GM23338 (cell line): ENCODE measurements around the gene EZH1. TPM values are rescaled to one million over a fixed set of nuclear protein-coding genes. Genes with fewer than 3 reads are reported as not detected.

Experiments
- ATAC-seq: fragments of 200-7000 bp; cut with Tn5 transposase; 3 replicates; pipeline ENCODE4 v1.9.1; 2020
- DNase-seq: peaks from one replicate; pipeline ENCODE4 v3.0.0-alpha.2; 2015; ENCODE audit warnings: low spot score
- H2AFZ ChIP-seq: fragments of 200-600 bp; sonication (generic); 2 replicates; pipeline ENCODE4 v1.8.0; 2016; ENCODE audit warnings: antibody characterized with exemption, mild to moderate bottlenecking, moderate library complexity
- H3F3A ChIP-seq: fragments of 200-600 bp; sonication (generic); replicated peaks from 2 replicates; pipeline ENCODE4 v1.8.0; 2017; ENCODE audit warnings: antibody characterized with exemption, mixed run types, low read depth
- H3K27ac ChIP-seq: fragments of 200-600 bp; sonication (generic); 2 replicates; pipeline ENCODE4 v1.6.1; 2016; ENCODE audit warnings: low read depth
- H3K27me3 ChIP-seq: fragments of 200-600 bp; sonication (generic); 2 replicates; pipeline ENCODE4 v1.8.0; 2016; ENCODE audit warnings: mild to moderate bottlenecking, mixed run types, moderate library complexity; ENCODE audit not compliant: insufficient read depth
- H3K36me3 ChIP-seq: fragments of 200-600 bp; sonication (generic); 2 replicates; pipeline ENCODE4 v1.8.0; 2016; ENCODE audit warnings: mild to moderate bottlenecking; ENCODE audit not compliant: insufficient read depth
- H3K4me1 ChIP-seq: fragments of 200-600 bp; sonication (generic); 2 replicates; pipeline ENCODE4 v1.8.0; 2016; ENCODE audit warnings: mild to moderate bottlenecking, moderate library complexity; ENCODE audit not compliant: insufficient read depth
- H3K4me2 ChIP-seq: fragments of 200-600 bp; sonication (generic); 2 replicates; pipeline ENCODE4 v1.7.1; 2017; ENCODE audit warnings: mixed run types
- H3K4me3 ChIP-seq: fragments of 200-600 bp; sonication (generic); 2 replicates; pipeline ENCODE4 v1.6.1; 2016; ENCODE audit warnings: mixed run types
- H3K79me2 ChIP-seq: fragments of 200-600 bp; sonication (generic); replicated peaks from 2 replicates; pipeline ENCODE4 v1.8.0; 2017; ENCODE audit warnings: mild to moderate bottlenecking; ENCODE audit not compliant: insufficient read depth
- H3K9me2 ChIP-seq: fragments of 200-600 bp; sonication (generic); 2 replicates; pipeline ENCODE4 v1.8.0; 2017; ENCODE audit not compliant: insufficient read depth
- H4K20me1 ChIP-seq: fragments of 200-600 bp; sonication (generic); replicated peaks from 2 replicates; pipeline ENCODE4 v1.8.0; 2017; ENCODE audit warnings: mild to moderate bottlenecking; ENCODE audit not compliant: insufficient read depth
- H3K27ac Mint-ChIP-seq: 2 replicates; pipeline ENCODE4 v1.8.0; 2020; ENCODE audit warnings: inconsistent platforms, mild to moderate bottlenecking, moderate library complexity, mixed read lengths
- H3K27me3 Mint-ChIP-seq: 3 replicates; pipeline ENCODE4 v1.8.0; 2022; ENCODE audit warnings: low read depth, mild to moderate bottlenecking, moderate library complexity, mixed read lengths, inconsistent platforms; ENCODE audit not compliant: insufficient read depth, poor library complexity
- H3K36me3 Mint-ChIP-seq: 3 replicates; pipeline ENCODE4 v1.8.0; 2021; ENCODE audit warnings: low read depth, mild to moderate bottlenecking, inconsistent platforms, moderate library complexity, mixed read lengths
- H3K4me1 Mint-ChIP-seq: 3 replicates; pipeline ENCODE4 v1.8.0; 2020; ENCODE audit warnings: mild to moderate bottlenecking, inconsistent platforms, mixed read lengths
- H3K4me3 Mint-ChIP-seq: 3 replicates; pipeline ENCODE4 v1.8.0; 2021; ENCODE audit warnings: moderate library complexity, mild to moderate bottlenecking, inconsistent platforms, mixed read lengths
- H3K9me3 Mint-ChIP-seq: 3 replicates; pipeline ENCODE4 v1.8.0; 2020; ENCODE audit warnings: moderate library complexity, mild to moderate bottlenecking, inconsistent platforms, mixed read lengths
- CTCF ChIP-seq, 2 experiments: fragments of 200-600 bp in 1 of 2; sonication (generic) in 1 of 2; conservative IDR thresholded peaks; 2 replicates each; pipeline versions ENCODE4 v1.5.1 to v1.6.1; 2016 to 2017; ENCODE audit warnings: antibody characterized with exemption in 2 of 2, low read depth in 2 of 2, mild to moderate bottlenecking in 2 of 2, moderate library complexity in 1 of 2
- EZH2 ChIP-seq: fragments of 200-600 bp; sonication (generic); IDR thresholded peaks from one replicate; pipeline ENCODE4 v1.8.0; 2017; ENCODE audit warnings: antibody characterized with exemption, mild to moderate bottlenecking, low read depth; ENCODE audit not compliant: unreplicated experiment
- NANOG ChIP-seq: IDR thresholded peaks from 2 replicates; pipeline ENCODE4 v1.6.1; 2016; ENCODE audit warnings: antibody characterized with exemption, borderline replicate concordance
- REST ChIP-seq: IDR thresholded peaks from one replicate; pipeline ENCODE4 v1.6.1; 2018; ENCODE audit warnings: antibody characterized with exemption; ENCODE audit not compliant: unreplicated experiment
- STAT1 ChIP-seq: IDR thresholded peaks from one replicate; pipeline ENCODE4 v1.6.1; 2016; ENCODE audit warnings: antibody characterized with exemption; ENCODE audit not compliant: unreplicated experiment
- ZNF114 ChIP-seq: fragments of 250-450 bp; sonication (Bioruptor Pico); IDR thresholded peaks from 2 replicates; pipeline ENCODE4 v1.5.0; 2020; ENCODE audit warnings: mild to moderate bottlenecking, moderate library complexity
- ZNF331 ChIP-seq: fragments of 250-450 bp; sonication (Bioruptor Pico); IDR thresholded peaks from 2 replicates; pipeline ENCODE4 v1.5.0; 2020; ENCODE audit warnings: low read depth, mild to moderate bottlenecking, moderate library complexity
- polyA plus RNA-seq: library from polyadenylated mRNA; unstranded; fragments of >200 nt; fragmentation: Nextera tagmentation; extraction: Ambion mirVana; gene quantifications from 2 replicates; pipeline ENCODE4 v1.2.1, GENCODE V29; 2016
- total RNA-seq: library from RNA; depleted of rRNA; stranded (reverse); fragments of >200 nt; shearing (Covaris generic); gene quantifications from 2 replicates; pipeline ENCODE4 v1.2.3, GENCODE V29; 2014

EZH1 gene
- total and polyA plus RNA-seq, 2 experiments from 2014 or later: 16.9 to 18.0 TPM

- Histone ChIP-seq H3K4me3 (peak overlapping the region; percentile 92), H3K4me1 (peaks cover 41% of the 10 kb centered on the region), H3K9me2 (no peaks in the 10 kb centered on the region), H2AFZ (no peak overlapping the region), H3K4me2 (peak overlapping the region; percentile 98), H3K27me3 (peaks cover 63% of the 10 kb centered on the region), H4K20me1 (0 out of 2 replicates have a peak, but pooled peaks cover 5% of the 10 kb centered on the region), H3K27ac (no peak overlapping the region), H3F3A (peaks cover 32% of the 10 kb centered on the region), H3K79me2 (peaks cover 7% of the 10 kb centered on the region; the same call in 1 of the 2 replicates), H3K36me3 (no peaks in the 10 kb centered on the region; the same call in 1 of the 2 replicates)
- Mint-ChIP-seq H3K27me3 (peaks cover 63% of the 10 kb centered on the region), H3K4me3 (peak overlapping the region; percentile 66), H3K4me1 (peaks cover 41% of the 10 kb centered on the region), H3K36me3 (peaks cover 22% of the 10 kb centered on the region), H3K27ac (no peak overlapping the region), H3K9me3 (no peaks in the 10 kb centered on the region)
- ATAC-seq: peak; percentile 18
- peak; percentile 91 for DNase-seq
- TF ChIP-seq EZH2 (no peak), REST (no peak), CTCF (conservative IDR thresholded peaks at IDR 0.05; ENCODE audit: low read depth in 2 of 2) (peak; percentile 66)
Observed at GRCh38 chr17:42673885-42674754, 70.7 kb downstream of the EZH1 start.

- Histone ChIP-seq H3K4me2 (peak overlapping the region; percentile 98), H3K4me3 (peak overlapping the region; percentile 92), H3K36me3 (no peaks in the 10 kb centered on the region; the same call in 1 of the 2 replicates), H3K27me3 (peaks cover 63% of the 10 kb centered on the region), H3K79me2 (peaks cover 7% of the 10 kb centered on the region; the same call in 1 of the 2 replicates), H3F3A (peaks cover 32% of the 10 kb centered on the region), H3K9me2 (no peaks in the 10 kb centered on the region), H3K27ac (no peak overlapping the region), H4K20me1 (0 out of 2 replicates have a peak, but pooled peaks cover 5% of the 10 kb centered on the region), H2AFZ (no peak overlapping the region), H3K4me1 (peaks cover 43% of the 10 kb centered on the region)
- H3K36me3 Mint-ChIP-seq: peaks cover 30% of the 10 kb centered on the region
- H3K9me3 Mint-ChIP-seq: no peaks in the 10 kb centered on the region
- no peak overlapping the region for H3K4me3 Mint-ChIP-seq
- DNase-seq: no peak
- H3K4me1 Mint-ChIP-seq: peaks cover 45% of the 10 kb centered on the region
- no peak overlapping the region for H3K27ac Mint-ChIP-seq
- H3K27me3 Mint-ChIP-seq: peaks cover 65% of the 10 kb centered on the region
- no peak for ATAC-seq
- TF ChIP-seq ZNF114 (CRISPR knock-in tag) (no peak), ZNF331 (no peak), STAT1 (no peak), NANOG (no peak)
Observed at GRCh38 chr17:42673266-42673884, 71.5 kb downstream of the EZH1 start.
